ENCODE measurements around the gene GTSE1.

Gene GTSE1

GRCh38 chr22:46267431-46268279 lies 29.0 kb upstream of the GTSE1 start, which contains the start of gene TTC38:
Gene TTC38, plus strand, starts transcription at chr22:46268008. Its CDS starts 32 bp downstream, at chr22:46268040.
- H3K27ac ChIP-seq: peak within 1 kb of the TSS; percentile 76

GRCh38 chr22:46269564-46269963 lies 27.1 kb upstream of the GTSE1 start:
- CTCF ChIA-PET: interaction anchor here (0.5 kb wide), 1 partner anchor 145 kb away, joined by 3 read pairs; no protein-coding TSS in a partner anchor
- TF ChIP-seq CTCF (conservative IDR thresholded peaks at IDR 0.05; ENCODE audit: low read depth): no peak
- H3K27ac ChIP-seq: peak overlapping the region; percentile 76
- POLR2A ChIA-PET (ENCODE audit: low non-redundant PET): interaction anchor here (0.6 kb wide), 1 partner anchor 32 kb away, joined by 3 read pairs; no protein-coding TSS in a partner anchor
- DNase-seq (ENCODE audit: low spot score): no peak

More at GRCh38 chr22:46267431-46268279, 29.0 kb upstream of the GTSE1 start, which contains the start of gene TTC38:
- POLR2A ChIA-PET (ENCODE audit: low non-redundant PET): interaction anchor here (1.0 kb wide), 2 partner anchors 17 to 28 kb away, joined by 4 to 5 read pairs; partner anchors contain the start of gene CDPF1
- no peak for TF ChIP-seq CTCF (conservative IDR thresholded peaks at IDR 0.05; ENCODE audit: low read depth)
- CTCF ChIA-PET: interaction anchor here (1.0 kb wide), 1 partner anchor 145 kb away, joined by 3 read pairs; no protein-coding TSS in a partner anchor
- DNase-seq (ENCODE audit: low spot score): peak; percentile 78

- ChIA-PET POLR2A (ENCODE audit: low non-redundant PET) (no interaction called here), CTCF (no interaction called here)
- no peak for TF ChIP-seq CTCF (conservative IDR thresholded peaks at IDR 0.05; ENCODE audit: low read depth)
- no peak for DNase-seq (ENCODE audit: low spot score)
- no peak overlapping the region for H3K27ac ChIP-seq
Observed at GRCh38 chr22:46272196-46272595, 24.5 kb upstream of the GTSE1 start.

- no peak for DNase-seq (ENCODE audit: low spot score)
- TF ChIP-seq CTCF (conservative IDR thresholded peaks at IDR 0.05; ENCODE audit: low read depth): no peak
- ChIA-PET CTCF (no interaction called here), POLR2A (ENCODE audit: low non-redundant PET) (no interaction called here)
- H3K27ac ChIP-seq: no peak overlapping the region
Observed at GRCh38 chr22:46272762-46273431, 23.8 kb upstream of the GTSE1 start.

GRCh38 chr22:46273432-46274148 lies 23.1 kb upstream of the GTSE1 start:
- ChIA-PET POLR2A (ENCODE audit: low non-redundant PET) (no interaction called here), CTCF (no interaction called here)
- H3K27ac ChIP-seq: no peak overlapping the region
- no peak for DNase-seq (ENCODE audit: low spot score)
- no peak for TF ChIP-seq CTCF (conservative IDR thresholded peaks at IDR 0.05; ENCODE audit: low read depth)

- TF ChIP-seq CTCF (conservative IDR thresholded peaks at IDR 0.05; ENCODE audit: low read depth): no peak
- CTCF ChIA-PET: no interaction called here
- POLR2A ChIA-PET (ENCODE audit: low non-redundant PET): no interaction called here
Observed at GRCh38 chr22:46274381-46274780, 22.3 kb upstream of the GTSE1 start.

More at GRCh38 chr22:46274381-46274780, 22.3 kb upstream of the GTSE1 start:
- no peak for DNase-seq (ENCODE audit: low spot score)
- no peak overlapping the region for H3K27ac ChIP-seq

All from RWPE1 (cell line).